Aorta (tissue), 5 donors: Measurements from ENCODE around the gene PPM1H. TPM values are rescaled to one million over a fixed set of nuclear protein-coding genes. Genes with fewer than 3 reads are reported as not detected.
"Not testable (repeated sequence)": the region's sequence is repeated elsewhere in the genome, so short reads cannot be mapped to it uniquely, and the experiment has no call there.

Experiments used
- ATAC-seq: fragments of 200-7000 bp; cut with Tn5 transposase; one replicate; pipeline ENCODE4 v1.9.1; 2022; ENCODE audit warnings: moderate library complexity; ENCODE audit not compliant: low FRiP score
- DNase-seq, 2 donors: peaks; one replicate each; pipeline ENCODE4 v3.0.0-alpha.2; 2020
- H3K27ac ChIP-seq, 2 donors: one replicate each; pipeline ENCODE4 v1.5.1; 2013; ENCODE audit warnings: low read length in 2 of 2, mild to moderate bottlenecking in 2 of 2, moderate library complexity in 2 of 2, control low read depth in 1 of 2, inconsistent platforms in 1 of 2, low read depth in 1 of 2
- H3K27me3 ChIP-seq, 2 donors: one replicate each; pipeline ENCODE4 v1.6.1; 2013; ENCODE audit warnings: control low read depth in 1 of 2, low read length in 1 of 2, mild to moderate bottlenecking in 1 of 2, moderate library complexity in 1 of 2; ENCODE audit not compliant: insufficient read depth in 2 of 2, control insufficient read depth in 1 of 2
- H3K36me3 ChIP-seq, 2 donors: one replicate each; pipeline ENCODE4 v1.6.1; 2013; ENCODE audit warnings: control low read depth in 1 of 2, low read length in 1 of 2, mild to moderate bottlenecking in 1 of 2; ENCODE audit not compliant: insufficient read depth in 2 of 2, control insufficient read depth in 1 of 2
- H3K4me1 ChIP-seq, 2 donors: one replicate each; pipeline ENCODE4 v1.6.1; 2013; ENCODE audit warnings: low read length in 2 of 2, control low read depth in 1 of 2, mild to moderate bottlenecking in 1 of 2, moderate library complexity in 1 of 2; ENCODE audit not compliant: insufficient read depth in 2 of 2, control insufficient read depth in 1 of 2
- H3K4me3 ChIP-seq, 2 donors: one replicate each; pipeline ENCODE4 v1.5.1; 2013; ENCODE audit warnings: low read length in 2 of 2, control low read depth in 1 of 2, mild to moderate bottlenecking in 1 of 2
- H3K9me3 ChIP-seq: one replicate; pipeline ENCODE4 v1.6.1; 2013; ENCODE audit warnings: mild to moderate bottlenecking, low read length; ENCODE audit not compliant: control insufficient read depth
- WGBS, 2 donors: extraction: QIAGEN DNeasy Blood & Tissue Kit; methylation state at CpG; one replicate each; pipeline ENCODE4 v1.1.7; 2013; 5-methylcytosine and 5-hydroxymethylcytosine counted together
- intact Hi-C, 2 donors: fragments of 100-400 bp; cut with DNase I; formaldehyde crosslinking; loops; one replicate each; pipeline versions ENCODE4 v1.14.2 to v1.15.0; 2022
- polyA plus RNA-seq, 2 donors: library from polyadenylated mRNA; stranded (reverse); fragments of 200-250 nt; gene quantifications; one replicate each; pipeline ENCODE4 v1.2.3, GENCODE V29; 2013
- total RNA-seq, 2 donors: library from RNA; stranded (reverse); fragmentation: NEBNext Ultra II Directional; extraction: Animal tissue kit (Norgen Biotek cat#: 25700); gene quantifications; one replicate each; pipeline ENCODE4 v1.2.1, GENCODE V29; 2021
- donor health status: healthy with polysubstance abuse.
- donor health status: Bipolar disorder and iron deficiency.
- donor health status: DM: no; HTN: no; CAD: no.
- donor health status: DM: no; HTN: no; CAD: no.
- donor health status: DM: yes; HTN: yes; CAD: no.

Gene PPM1H
- total and polyA plus RNA-seq, 4 donors = 1.3 to 9.3 (median 3.7) TPM

- intact Hi-C loops = no loop called here
- Histone ChIP-seq H3K36me3 (no peaks in the 10 kb centered on the region), H3K27me3 (no peaks in the 10 kb centered on the region), H3K27ac (no peak overlapping the region), H3K9me3 (no peaks in the 10 kb centered on the region), H3K4me3 (no peak overlapping the region), H3K4me1 (no peaks in the 10 kb centered on the region)
- no peak for ATAC-seq
- WGBS, 2 donors = 91 to 97% methylated on average over 2 of the region's 2 CpGs
- no peak for DNase-seq
Measured at GRCh38 chr12:62957233-62957953, 22.4 kb upstream of the PPM1H start.

GRCh38 chr12:62955678-62956077, 20.7 kb upstream of the PPM1H start:
- H3K4me1 ChIP-seq = no peaks in the 10 kb centered on the region

GRCh38 chr12:62950317-62950716, 15.4 kb upstream of the PPM1H start:
- Histone ChIP-seq H3K4me3 (no peak overlapping the region), H3K27ac (no peak overlapping the region), H3K27me3 (no peaks in the 10 kb centered on the region), H3K36me3 (no peaks in the 10 kb centered on the region), H3K4me1 (no peaks in the 10 kb centered on the region), H3K9me3 (no peaks in the 10 kb centered on the region)
- DNase-seq = no peak
- intact Hi-C loops = no loop called here
- WGBS, 2 donors = 86 to 95% methylated on average over 1 of the region's 1 CpG
- ATAC-seq = no peak

More at GRCh38 chr12:62955678-62956077, 20.7 kb upstream of the PPM1H start:
- no peaks in the 10 kb centered on the region for H3K9me3 ChIP-seq
- DNase-seq (no peak), ATAC-seq (no peak)
- intact Hi-C loops = no loop called here
- no peak overlapping the region for H3K4me3 ChIP-seq
- WGBS, 2 donors = 94 to 97% methylated on average over 3 of the region's 3 CpGs
- no peak overlapping the region for H3K27ac ChIP-seq
- H3K27me3 ChIP-seq = no peaks in the 10 kb centered on the region
- no peaks in the 10 kb centered on the region for H3K36me3 ChIP-seq

GRCh38 chr12:62948123-62948522, 13.2 kb upstream of the PPM1H start:
- H3K27ac ChIP-seq = no peak overlapping the region
- no peaks in the 10 kb centered on the region for H3K36me3 ChIP-seq
- no peaks in the 10 kb centered on the region for H3K27me3 ChIP-seq
- no peak overlapping the region for H3K4me3 ChIP-seq
- intact Hi-C loops = no loop called here
- 95 to 100% methylated on average over 1 of the region's 1 CpG for WGBS, 2 donors
- no peak for ATAC-seq
- no peaks in the 10 kb centered on the region for H3K4me1 ChIP-seq
- DNase-seq = no peak
- H3K9me3 ChIP-seq = no peaks in the 10 kb centered on the region

GRCh38 chr12:62947364-62947763, 12.4 kb upstream of the PPM1H start:
- Histone ChIP-seq H3K9me3 (no peaks in the 10 kb centered on the region), H3K4me1 (no peaks in the 10 kb centered on the region), H3K4me3 (no peak overlapping the region), H3K27ac (no peak overlapping the region), H3K27me3 (no peaks in the 10 kb centered on the region), H3K36me3 (no peaks in the 10 kb centered on the region)
- WGBS, 2 donors = 75 to 78% methylated on average over 5 of the region's 5 CpGs
- no peak for DNase-seq
- intact Hi-C loops = no loop called here
- no peak for ATAC-seq

GRCh38 chr12:62943779-62944395, 8.9 kb upstream of the PPM1H start:
- WGBS, 2 donors = 83 to 91% methylated on average over 3 of the region's 3 CpGs
- H3K4me1 ChIP-seq = no peaks in the 10 kb centered on the region
- no peak overlapping the region for H3K27ac ChIP-seq
- no peaks in the 10 kb centered on the region for H3K36me3 ChIP-seq
- DNase-seq (no peak), ATAC-seq (no peak)
- H3K4me3 ChIP-seq = no peak overlapping the region
- H3K9me3 ChIP-seq = no peaks in the 10 kb centered on the region
- no peaks in the 10 kb centered on the region for H3K27me3 ChIP-seq
- intact Hi-C loops = no loop called here

- ATAC-seq, H3K27me3 ChIP-seq, intact Hi-C loops, DNase-seq, H3K36me3 ChIP-seq, H3K4me1 ChIP-seq, H3K27ac ChIP-seq, H3K4me3 ChIP-seq, H3K9me3 ChIP-seq: not testable (repeated sequence)
- 79 to 90% methylated on average over 4 of the region's 4 CpGs for WGBS, 2 donors
Measured at GRCh38 chr12:62942316-62942715, 7.4 kb upstream of the PPM1H start.

GRCh38 chr12:62934239-62934798, 631 bp downstream of the PPM1H start:
- Histone ChIP-seq H3K36me3 (no peaks in the 10 kb centered on the region), H3K4me1 (no peaks in the 10 kb centered on the region), H3K4me3 (peak overlapping the region; percentile 56 to 70), H3K27ac (peak overlapping the region; percentile 4 to 50), H3K27me3 (no peaks in the 10 kb centered on the region), H3K9me3 (no peaks in the 10 kb centered on the region)
- intact Hi-C loops = loop anchor here (1.0 to 10.0 kb wide), 6 partner anchors 67 to 122 kb away; no protein-coding TSS in a partner anchor
- 0% methylated on average over 48 of the region's 48 CpGs for WGBS, 2 donors
- peak; percentile 80 for ATAC-seq
- DNase-seq = peak; percentile 63 to 86
